Body of pancreas (tissue), 4 donors: Measurements from ENCODE around the gene ABHD4.

Experiments
- CTCF ChIP-seq, 7 experiments: fragments of 450-650 bp in 4 of 7; fragments of 200-600 bp in 3 of 7; sonication (generic) in 3 of 7; IDR thresholded peaks; one replicate each; pipeline ENCODE4 v1.5.1; 2016 to 2019; ENCODE audit warnings: antibody characterized with exemption in 7 of 7
- POLR2A ChIP-seq, 3 donors: fragments of 450-650 bp; IDR thresholded peaks; one replicate each; pipeline ENCODE4 v1.6.1; 2016; ENCODE audit warnings: antibody characterized with exemption in 3 of 3, mild to moderate bottlenecking in 2 of 3

- TF ChIP-seq POLR2A (IDR thresholded peaks at IDR 0.05): no peak
- TF ChIP-seq CTCF (IDR thresholded peaks at IDR 0.05): no peak
Measured at GRCh38 chr14:22646570-22647254, 48.6 kb downstream of the ABHD4 start.
